IMR-90 (cell line): ENCODE results near the gene OR2AK2. TPM values are rescaled to one million over a fixed set of nuclear protein-coding genes. Genes with fewer than 3 reads are reported as not detected.

Experiments
- microRNA-seq, 2 experiments: library from miRNA; stranded (forward) in 1 of 2; unstranded in 1 of 2; fragments of 10-50 nt in 1 of 2; fragments of <30 nt in 1 of 2; gene quantifications in 1 of 2; microRNA quantifications in 1 of 2; one replicate each; pipeline versions ENCODE3 to v1.1.0; 2013 to 2020; ENCODE audit not compliant: insufficient read depth in 1 of 2, insufficient read length in 1 of 2, unreplicated experiment in 1 of 2
- polyA plus RNA-seq, 3 experiments: library from polyadenylated mRNA; depleted of rRNA; stranded (reverse); fragments of >200 nt; gene quantifications; 2 replicates each; pipeline ENCODE4 v1.2.3, GENCODE V29; 2012; ENCODE audit warnings: low replicate concordance in 1 of 3
- small RNA-seq, 5 experiments: library from RNA; depleted of rRNA; stranded (forward); fragments of <200 nt; gene quantifications; one replicate each; pipeline ENCODE3, GENCODE V24; 2012
- total RNA-seq: library from RNA; depleted of rRNA; stranded (reverse); fragments of >200 nt; gene quantifications from 2 replicates; pipeline ENCODE4 v1.2.3, GENCODE V29; 2012; rRNA removed

OR2AK2 gene
- total and polyA plus RNA-seq, 2 of the 4 experiments (the other 2 are of a cell fraction) = not detected

Small RNAs within 50 kb of the gene (microRNA-seq; reads per million reads assigned to microRNA genes)
- not detected for gene RF00019 (ENCODE audit: insufficient read depth, insufficient read length)

Small RNAs within 50 kb of the gene (small RNA-seq; reads per million reads assigned to genes)
- 0 reads per million in 5 experiments for gene RF00019

Other genes starting within 250 kb of the OR2AK2 start
- not detected in 2 replicates for gene OR6F1, start 248.6 kb upstream of the OR2AK2 start, total RNA-seq
- gene OR6F1, start 248.6 kb upstream of the OR2AK2 start, polyA plus RNA-seq (2012; rRNA removed) = not detected in 2 replicates
- not detected in 2 replicates for gene OR14K1, start 226.6 kb upstream of the OR2AK2 start, total RNA-seq
- not detected in 2 replicates for gene OR14K1, start 226.6 kb upstream of the OR2AK2 start, polyA plus RNA-seq (2012; rRNA removed)
- gene OR14A2, start 217.1 kb upstream of the OR2AK2 start, total RNA-seq = not detected in 2 replicates
- gene OR14A2, start 217.1 kb upstream of the OR2AK2 start, polyA plus RNA-seq (2012; rRNA removed) = not detected in 2 replicates
- not detected in 2 replicates for gene OR1C1, start 204.7 kb upstream of the OR2AK2 start, total RNA-seq
- not detected in 2 replicates for gene OR1C1, start 204.7 kb upstream of the OR2AK2 start, polyA plus RNA-seq (2012; rRNA removed)
- not detected in 2 replicates for gene OR14A16, start 141.1 kb upstream of the OR2AK2 start, total RNA-seq
- not detected in 2 replicates for gene OR14A16, start 141.1 kb upstream of the OR2AK2 start, polyA plus RNA-seq (2012; rRNA removed)
- gene OR11L1, start 123.3 kb upstream of the OR2AK2 start, total RNA-seq = not detected in 2 replicates
- gene OR11L1, start 123.3 kb upstream of the OR2AK2 start, polyA plus RNA-seq (2012; rRNA removed) = not detected in 2 replicates
- gene TRIM58, start 108.0 kb upstream of the OR2AK2 start, total RNA-seq = 0.54 and 1.1 TPM in 2 replicates
- gene TRIM58, start 108.0 kb upstream of the OR2AK2 start, polyA plus RNA-seq (2012; rRNA removed) = 0.79 and 0.91 TPM in 2 replicates
- 0.28 and 0.54 TPM in 2 replicates for gene OR2W3, start 69.6 kb upstream of the OR2AK2 start, total RNA-seq
- 0.63 and 0.90 TPM in 2 replicates for gene OR2W3, start 69.6 kb upstream of the OR2AK2 start, polyA plus RNA-seq (2012; rRNA removed)
- not detected in 2 replicates for gene OR2T8, start 45.0 kb upstream of the OR2AK2 start, total RNA-seq
- gene OR2T8, start 45.0 kb upstream of the OR2AK2 start, polyA plus RNA-seq (2012; rRNA removed) = not detected in 2 replicates
- gene OR2AJ1, start 40.3 kb upstream of the OR2AK2 start, total RNA-seq = not detected in 2 replicates
- gene OR2AJ1, start 40.3 kb upstream of the OR2AK2 start, polyA plus RNA-seq (2012; rRNA removed) = not detected in 2 replicates
- not detected in 2 replicates for gene OR2L8, start 16.4 kb upstream of the OR2AK2 start, total RNA-seq
- gene OR2L8, start 16.4 kb upstream of the OR2AK2 start, polyA plus RNA-seq (2012; rRNA removed) = not detected in 2 replicates
- gene OR2L5, start 48.4 kb downstream of the OR2AK2 start, total RNA-seq = not detected in 2 replicates
- not detected in 2 replicates for gene OR2L5, start 48.4 kb downstream of the OR2AK2 start, polyA plus RNA-seq (2012; rRNA removed)
- not detected in 2 replicates for gene OR2L2, start 64.8 kb downstream of the OR2AK2 start, total RNA-seq
- not detected in 2 replicates for gene OR2L2, start 64.8 kb downstream of the OR2AK2 start, polyA plus RNA-seq (2012; rRNA removed)
- not detected in 2 replicates for gene OR2L3, start 81.6 kb downstream of the OR2AK2 start, total RNA-seq
- not detected in 2 replicates for gene OR2L3, start 81.6 kb downstream of the OR2AK2 start, polyA plus RNA-seq (2012; rRNA removed)
- gene OR2L13, start 130.0 kb downstream of the OR2AK2 start, total RNA-seq = not detected in 2 replicates
- not detected in 2 replicates for gene OR2L13, start 130.0 kb downstream of the OR2AK2 start, polyA plus RNA-seq (2012; rRNA removed)
- gene OR2M5, start 179.9 kb downstream of the OR2AK2 start, total RNA-seq = not detected in 2 replicates
- gene OR2M5, start 179.9 kb downstream of the OR2AK2 start, polyA plus RNA-seq (2012; rRNA removed) = not detected in 2 replicates
- gene OR2M2, start 209.6 kb downstream of the OR2AK2 start, total RNA-seq = not detected in 2 replicates
- gene OR2M2, start 209.6 kb downstream of the OR2AK2 start, polyA plus RNA-seq (2012; rRNA removed) = not detected in 2 replicates
- gene OR2M3, start 232.0 kb downstream of the OR2AK2 start, total RNA-seq = not detected in 2 replicates
- not detected in 2 replicates for gene OR2M3, start 232.0 kb downstream of the OR2AK2 start, polyA plus RNA-seq (2012; rRNA removed)